ENCODE results near the gene HIF1A. TPM values are rescaled to one million over a fixed set of nuclear protein-coding genes. Genes with fewer than 3 reads are reported as not detected.

The HIF1A gene
- total RNA-seq, 1 donor from 2014 or later = 129 TPM

DNA sequence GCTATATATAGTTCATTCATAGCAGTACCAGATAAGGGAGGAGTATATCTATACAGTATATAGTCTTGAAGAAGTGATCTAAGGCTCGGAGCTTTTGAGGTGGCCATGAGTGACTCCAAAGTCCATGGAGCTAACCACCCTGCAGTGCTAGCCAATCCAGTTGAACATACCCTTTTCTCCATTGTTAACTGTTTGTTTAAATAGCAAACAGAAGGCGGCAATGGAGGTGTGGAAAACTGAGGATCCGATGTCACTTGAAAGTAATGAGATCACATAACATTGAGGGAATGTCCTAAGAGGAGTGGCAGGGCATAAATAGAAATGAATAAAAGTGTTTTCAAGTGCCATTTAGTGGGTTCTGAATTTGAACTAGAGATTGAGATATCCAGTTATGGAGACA lies 54.6 kb downstream of the HIF1A start:
- Mint-ChIP-seq H3K27me3 (ENCODE audit: low read depth) (no peaks in the 10 kb centered on the region), H3K27ac (ENCODE audit: unreplicated experiment) (no peak overlapping the region), H3K4me3 (no peak overlapping the region), H3K9me3 (no peaks in the 10 kb centered on the region), H3K36me3 (ENCODE audit: low read depth) (peaks cover 14% of the 10 kb centered on the region), H3K4me1 (peaks cover 4% of the 10 kb centered on the region)
- TF ChIP-seq, protein P1, sequence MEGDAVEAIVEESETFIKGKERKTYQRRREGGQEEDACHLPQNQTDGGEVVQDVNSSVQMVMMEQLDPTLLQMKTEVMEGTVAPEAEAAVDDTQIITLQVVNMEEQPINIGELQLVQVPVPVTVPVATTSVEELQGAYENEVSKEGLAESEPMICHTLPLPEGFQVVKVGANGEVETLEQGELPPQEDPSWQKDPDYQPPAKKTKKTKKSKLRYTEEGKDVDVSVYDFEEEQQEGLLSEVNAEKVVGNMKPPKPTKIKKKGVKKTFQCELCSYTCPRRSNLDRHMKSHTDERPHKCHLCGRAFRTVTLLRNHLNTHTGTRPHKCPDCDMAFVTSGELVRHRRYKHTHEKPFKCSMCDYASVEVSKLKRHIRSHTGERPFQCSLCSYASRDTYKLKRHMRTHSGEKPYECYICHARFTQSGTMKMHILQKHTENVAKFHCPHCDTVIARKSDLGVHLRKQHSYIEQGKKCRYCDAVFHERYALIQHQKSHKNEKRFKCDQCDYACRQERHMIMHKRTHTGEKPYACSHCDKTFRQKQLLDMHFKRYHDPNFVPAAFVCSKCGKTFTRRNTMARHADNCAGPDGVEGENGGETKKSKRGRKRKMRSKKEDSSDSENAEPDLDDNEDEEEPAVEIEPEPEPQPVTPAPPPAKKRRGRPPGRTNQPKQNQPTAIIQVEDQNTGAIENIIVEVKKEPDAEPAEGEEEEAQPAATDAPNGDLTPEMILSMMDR (conservative IDR thresholded peaks at IDR 0.05) = no peak
- no peak for DNase-seq (ENCODE audit: low read depth, low spot score)

- Mint-ChIP-seq H3K36me3 (ENCODE audit: low read depth) (peaks cover 14% of the 10 kb centered on the region), H3K4me1 (peaks cover 5% of the 10 kb centered on the region), H3K27me3 (ENCODE audit: low read depth) (no peaks in the 10 kb centered on the region), H3K4me3 (no peak overlapping the region), H3K27ac (ENCODE audit: unreplicated experiment) (no peak overlapping the region), H3K9me3 (no peaks in the 10 kb centered on the region)
- no peak for DNase-seq (ENCODE audit: low read depth, low spot score)
- TF ChIP-seq, protein P1 (conservative IDR thresholded peaks at IDR 0.05) = no peak
Observed at GRCh38 chr14:61750708-61751474, 55.6 kb downstream of the HIF1A start.

DNA sequence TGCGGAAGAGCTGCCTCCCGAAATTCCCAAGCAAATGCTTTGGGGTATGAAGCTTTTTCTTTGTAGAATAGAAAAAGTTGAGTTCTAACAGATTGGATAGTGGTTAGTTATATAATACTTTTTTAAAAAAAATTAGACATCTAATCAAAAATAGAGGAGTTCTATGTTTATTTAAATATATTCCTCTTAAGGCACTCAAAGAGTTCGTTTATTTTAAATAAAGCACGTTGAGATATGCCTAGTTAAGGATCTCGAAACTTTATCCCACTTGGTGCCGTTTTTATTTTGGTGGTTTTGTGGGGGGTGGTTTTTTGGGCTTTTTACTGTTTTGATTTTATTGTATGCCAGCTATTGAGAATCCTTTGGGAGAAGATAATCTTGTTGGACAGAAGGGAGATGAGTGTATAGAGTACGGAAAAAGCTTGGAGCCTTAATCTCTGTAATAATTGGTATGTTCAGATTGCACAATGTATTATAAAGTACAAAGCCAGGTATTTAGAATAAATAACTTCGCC lies 56.2 kb downstream of the HIF1A start:
- peaks cover 12% of the 10 kb centered on the region for H3K36me3 Mint-ChIP-seq (ENCODE audit: low read depth)
- no peaks in the 10 kb centered on the region for H3K9me3 Mint-ChIP-seq
- H3K27me3 Mint-ChIP-seq (ENCODE audit: low read depth) = peaks cover 2% of the 10 kb centered on the region
- H3K4me1 Mint-ChIP-seq = peaks cover 5% of the 10 kb centered on the region
- no peak for DNase-seq (ENCODE audit: low read depth, low spot score)
- no peak overlapping the region for H3K4me3 Mint-ChIP-seq
- TF ChIP-seq, protein P1 (conservative IDR thresholded peaks at IDR 0.05) = no peak
- H3K27ac Mint-ChIP-seq (ENCODE audit: unreplicated experiment) = no peak overlapping the region

DNA sequence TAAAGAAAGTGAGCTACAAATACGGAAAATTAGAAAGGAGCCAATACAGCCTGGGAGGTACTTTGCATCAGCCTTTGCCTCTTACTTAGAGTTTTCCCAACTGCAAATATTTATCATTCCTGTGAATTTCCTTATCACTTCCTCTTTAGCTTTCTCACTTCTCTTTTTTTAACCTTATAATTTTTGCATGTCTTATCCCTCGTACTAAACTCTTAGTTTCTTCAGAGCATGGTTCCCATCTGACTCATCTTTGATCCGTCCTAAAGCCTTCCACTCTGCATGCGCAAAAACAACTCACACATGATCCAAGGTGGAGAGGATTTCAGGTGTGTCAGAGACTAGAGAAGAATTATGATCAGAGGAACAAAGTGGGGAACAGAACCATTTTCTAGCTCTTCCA lies 57.3 kb downstream of the HIF1A start:
- DNase-seq (ENCODE audit: low read depth, low spot score) = no peak
- peaks cover 9% of the 10 kb centered on the region for H3K36me3 Mint-ChIP-seq (ENCODE audit: low read depth)
- H3K27me3 Mint-ChIP-seq (ENCODE audit: low read depth) = peaks cover 2% of the 10 kb centered on the region
- no peak overlapping the region for H3K27ac Mint-ChIP-seq (ENCODE audit: unreplicated experiment)
- peaks cover 9% of the 10 kb centered on the region for H3K4me1 Mint-ChIP-seq
- TF ChIP-seq, protein P1 (conservative IDR thresholded peaks at IDR 0.05) = no peak
- H3K9me3 Mint-ChIP-seq = no peaks in the 10 kb centered on the region
- H3K4me3 Mint-ChIP-seq = no peak overlapping the region

DNA sequence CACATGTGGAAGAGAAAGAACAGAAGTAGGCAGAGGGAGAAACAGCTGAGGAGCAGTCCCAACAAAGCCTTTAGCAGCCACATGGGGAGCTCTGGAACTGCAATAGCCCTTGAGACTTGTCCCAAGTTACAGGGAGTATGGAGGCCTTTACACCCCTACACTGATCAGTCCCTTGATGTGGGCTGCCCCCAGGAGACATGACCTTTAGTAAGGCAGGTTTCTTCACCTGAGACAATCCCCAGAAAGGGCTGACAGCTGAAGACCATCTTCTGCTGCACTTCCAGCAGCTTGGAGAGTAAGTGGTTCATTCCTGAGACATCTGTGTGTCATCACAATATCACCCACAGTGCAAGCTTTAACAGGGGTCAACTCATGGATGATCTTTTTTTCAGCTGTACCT lies 58.3 kb downstream of the HIF1A start:
- TF ChIP-seq, protein P1 (conservative IDR thresholded peaks at IDR 0.05) = no peak
- Mint-ChIP-seq H3K4me3 (no peak overlapping the region), H3K27ac (ENCODE audit: unreplicated experiment) (no peak overlapping the region), H3K4me1 (peaks cover 9% of the 10 kb centered on the region), H3K36me3 (ENCODE audit: low read depth) (peaks cover 5% of the 10 kb centered on the region), H3K27me3 (ENCODE audit: low read depth) (peaks cover 2% of the 10 kb centered on the region), H3K9me3 (no peaks in the 10 kb centered on the region)
- DNase-seq (ENCODE audit: low read depth, low spot score) = no peak

Measured in neural crest cell (in vitro differentiated cells).